K562 (cell line): ENCODE measurements around the gene EEF1A2. TPM values are rescaled to one million over a fixed set of nuclear protein-coding genes. Genes with fewer than 3 reads are reported as not detected.

Source experiments
- FUS ChIP-seq: fragments of 200-400 bp; formaldehyde crosslinking; optimal IDR thresholded peaks from 2 replicates; pipeline ENCODE3; 2017; ENCODE audit warnings: low read depth, low read length
- MAZ ChIP-seq, 2 experiments: fragments of 450-650 bp in 1 of 2; sonication (generic) in 1 of 2; formaldehyde crosslinking; IDR thresholded peaks in 1 of 2; conservative IDR thresholded peaks in 1 of 2; 2 replicates each; pipeline versions ENCODE4 v1.4.0 to v1.5.0; 2020; ENCODE audit warnings: mild to moderate bottlenecking in 1 of 2, missing genetic modification reagents in 1 of 2
- MED1 ChIP-seq: sonication (generic); formaldehyde crosslinking; IDR thresholded peaks from 2 replicates; pipeline ENCODE4 v1.8.1; 2023; ENCODE audit warnings: missing genetic modification reagents, borderline replicate concordance
- NRF1 ChIP-seq, 2 experiments: fragments of 450-650 bp; IDR thresholded peaks in 1 of 2; conservative IDR thresholded peaks in 1 of 2; 2 replicates each; pipeline ENCODE4 v1.6.1; 2014; ENCODE audit warnings: mild to moderate bottlenecking in 2 of 2
- SIX5 ChIP-seq, 2 experiments: IDR thresholded peaks; 2 replicates each; pipeline ENCODE4 v1.6.1; 2011; ENCODE audit warnings: low read length in 2 of 2, borderline replicate concordance in 1 of 2, low read depth in 1 of 2, mild to moderate bottlenecking in 1 of 2, moderate library complexity in 1 of 2; ENCODE audit not compliant: insufficient read depth in 1 of 2
- SLC30A9 ChIP-seq: fragments of 250-450 bp; sonication (Bioruptor Pico); IDR thresholded peaks from 2 replicates; pipeline ENCODE4 v1.8.0; 2022; ENCODE audit warnings: mild to moderate bottlenecking, moderate library complexity
- SMARCB1 ChIP-seq: IDR thresholded peaks from 2 replicates; pipeline ENCODE4 v1.6.1; 2011; ENCODE audit warnings: improper control_type of control experiment, low read depth; ENCODE audit not compliant: insufficient read length
- SPI1 ChIP-seq: IDR thresholded peaks from 2 replicates; pipeline ENCODE4 v1.6.1; 2011; ENCODE audit warnings: low read depth, low read length, control low read depth, borderline replicate concordance
- ZFP36 ChIP-seq: fragments of 150-350 bp; IDR thresholded peaks from 2 replicates; pipeline ENCODE4 v1.6.1; 2018; ENCODE audit warnings: low read length, low read depth; ENCODE audit not compliant: partially characterized antibody
- ZKSCAN8 ChIP-seq: fragments of 200-800 bp; sonication (Bioruptor generic); IDR thresholded peaks from 2 replicates; pipeline ENCODE4 v1.6.1; 2016; ENCODE audit warnings: missing genetic modification characterization, missing compliant biosample characterization
- ZNF311 ChIP-seq: fragments of 250-450 bp; sonication (Bioruptor Pico); IDR thresholded peaks from 2 replicates; pipeline ENCODE4 v1.4.0; 2020; ENCODE audit warnings: mild to moderate bottlenecking, moderate library complexity
- ZNF354B ChIP-seq: fragments of 250-450 bp; sonication (Bioruptor Pico); IDR thresholded peaks from 2 replicates; pipeline ENCODE4 v1.4.0; 2020
- polyA plus RNA-seq, 8 experiments: library from polyadenylated mRNA; depleted of rRNA in 4 of 8; stranded (reverse) in 5 of 8; unstranded in 3 of 8; fragments of >200 nt; fragmentation: Nextera tagmentation in 2 of 8; fragmentation: Illumina TruSeq in 1 of 8; extraction: Ambion mirVana in 2 of 8; extraction: Trizol in 1 of 8; gene quantifications; 2 replicates each; pipeline versions ENCODE4 v1.2.1 to v1.2.3, GENCODE V29; 2011 to 2014; ENCODE audit warnings: inconsistent platforms in 1 of 8, missing spikeins in 1 of 8
- total RNA-seq, 7 experiments: library from RNA; depleted of rRNA in 6 of 7; stranded (reverse); fragments of >200 nt in 6 of 7; fragmentation: Illumina TruSeq in 2 of 7; extraction: Trizol in 2 of 7; gene quantifications; 2 replicates each; pipeline versions ENCODE4 v1.2.1 to v1.2.3, GENCODE V29; 2011 to 2021; ENCODE audit warnings: low replicate concordance in 1 of 7
- TF ChIP-seq, protein P1 (sequence below), 2 experiments: fragments of 450-650 bp; conservative IDR thresholded peaks; 2 replicates each; pipeline ENCODE4 v1.6.1; 2017; ENCODE audit warnings: mild to moderate bottlenecking in 2 of 2, moderate library complexity in 2 of 2
- TF ChIP-seq, protein P2 (sequence below), 2 experiments: fragments of 450-650 bp in 1 of 2; sonication (generic) in 1 of 2; formaldehyde crosslinking in 1 of 2; IDR thresholded peaks in 1 of 2; conservative IDR thresholded peaks in 1 of 2; 2 replicates each; pipeline versions ENCODE4 v1.6.1 to v1.8.1; 2016 to 2023; ENCODE audit warnings: mild to moderate bottlenecking in 2 of 2, moderate library complexity in 2 of 2, inconsistent platforms in 1 of 2, missing genetic modification reagents in 1 of 2
- TF ChIP-seq, protein P3 (sequence below): sonication (generic); formaldehyde crosslinking; IDR thresholded peaks from 2 replicates; pipeline ENCODE4 v1.8.1; 2022; ENCODE audit warnings: missing genetic modification reagents
- TF ChIP-seq, protein P4 (sequence below): sonication (generic); formaldehyde crosslinking; IDR thresholded peaks from 2 replicates; pipeline ENCODE4 v1.9.0; 2022; ENCODE audit warnings: mild to moderate bottlenecking, missing genetic modification reagents
- TF ChIP-seq, protein P5 (sequence below), 2 experiments: IDR thresholded peaks; 2 replicates each; pipeline ENCODE4 v1.6.1; 2012; ENCODE audit warnings: improper control_type of control experiment in 2 of 2, low read depth in 2 of 2, low read length in 2 of 2, borderline replicate concordance in 1 of 2

Gene EEF1A2
- total and polyA plus RNA-seq, 9 of the 15 experiments (the other 6 are each of a cell fraction or from before 2014, with no cell fraction given) = 0.04 to 29.6 (median 11.5) TPM

DNA sequence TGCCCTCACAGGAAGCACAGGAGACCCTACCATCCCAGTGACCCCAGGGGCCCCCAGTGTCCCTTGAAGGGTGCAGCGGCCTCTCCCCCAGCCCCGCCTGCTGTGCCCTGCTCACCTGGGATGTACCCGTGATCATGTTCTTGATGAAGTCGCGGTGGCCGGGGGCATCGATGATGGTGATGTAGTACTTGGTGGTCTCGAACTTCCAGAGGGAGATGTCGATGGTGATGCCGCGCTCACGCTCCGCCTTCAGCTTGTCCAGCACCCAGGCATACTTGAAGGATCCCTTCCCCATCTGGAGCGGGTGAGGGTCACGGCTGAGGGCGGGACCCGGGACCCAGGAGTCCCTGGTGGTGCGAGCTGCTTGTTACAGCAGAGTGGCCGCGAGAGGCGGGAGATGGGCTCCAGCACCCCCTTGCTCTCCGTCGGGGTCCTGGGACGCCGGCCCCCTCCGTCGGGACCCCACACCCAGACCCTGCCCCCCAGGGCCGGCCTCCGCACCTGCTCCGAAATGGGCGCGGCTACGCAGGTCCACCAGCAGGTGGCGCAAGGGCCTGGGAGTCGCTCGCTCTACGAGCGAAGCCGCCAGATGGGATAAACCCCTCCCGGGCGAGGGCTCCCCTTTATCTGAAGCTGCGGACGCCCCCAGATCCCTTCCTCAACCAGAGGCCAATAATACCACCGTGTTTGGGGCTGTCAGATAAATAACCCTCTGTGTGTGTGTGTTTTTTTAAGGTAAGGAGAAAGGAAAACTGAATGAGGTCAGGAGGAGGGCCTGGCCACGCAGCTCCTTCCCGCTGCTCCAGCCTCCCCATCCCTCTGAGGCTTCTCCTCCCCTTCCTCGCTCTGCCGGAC is 2.9 kb downstream of the EEF1A2 start (continued):
- no peak for TF ChIP-seq ZKSCAN8 (CRISPR knock-in tag)
- TF ChIP-seq, protein P1, sequence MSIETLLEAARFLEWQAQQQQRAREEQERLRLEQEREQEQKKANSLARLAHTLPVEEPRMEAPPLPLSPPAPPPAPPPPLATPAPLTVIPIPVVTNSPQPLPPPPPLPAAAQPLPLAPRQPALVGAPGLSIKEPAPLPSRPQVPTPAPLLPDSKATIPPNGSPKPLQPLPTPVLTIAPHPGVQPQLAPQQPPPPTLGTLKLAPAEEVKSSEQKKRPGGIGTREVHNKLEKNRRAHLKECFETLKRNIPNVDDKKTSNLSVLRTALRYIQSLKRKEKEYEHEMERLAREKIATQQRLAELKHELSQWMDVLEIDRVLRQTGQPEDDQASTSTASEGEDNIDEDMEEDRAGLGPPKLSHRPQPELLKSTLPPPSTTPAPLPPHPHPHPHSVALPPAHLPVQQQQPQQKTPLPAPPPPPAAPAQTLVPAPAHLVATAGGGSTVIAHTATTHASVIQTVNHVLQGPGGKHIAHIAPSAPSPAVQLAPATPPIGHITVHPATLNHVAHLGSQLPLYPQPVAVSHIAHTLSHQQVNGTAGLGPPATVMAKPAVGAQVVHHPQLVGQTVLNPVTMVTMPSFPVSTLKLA (conservative IDR thresholded peaks at IDR 0.05) = 0 out of 4 replicates have a peak, but pooled peaks of 1 of the 2 experiments have one; percentile 18
- TF ChIP-seq, protein P2, sequence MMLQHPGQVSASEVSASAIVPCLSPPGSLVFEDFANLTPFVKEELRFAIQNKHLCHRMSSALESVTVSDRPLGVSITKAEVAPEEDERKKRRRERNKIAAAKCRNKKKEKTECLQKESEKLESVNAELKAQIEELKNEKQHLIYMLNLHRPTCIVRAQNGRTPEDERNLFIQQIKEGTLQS (IDR thresholded peaks at IDR 0.05) = no peak
- TF ChIP-seq, protein P2 (CRISPR knock-in tag; conservative IDR thresholded peaks at IDR 0.05) = no peak
- no peak for TF ChIP-seq SIX5 (IDR thresholded peaks at IDR 0.05; ENCODE audit: borderline replicate concordance in 1 of 2, insufficient read depth in 1 of 2, low read depth in 1 of 2, low read length in 2 of 2)
- TF ChIP-seq NRF1 (conservative IDR thresholded peaks at IDR 0.05 in 1 of 2, IDR thresholded peaks at IDR 0.05 in 1 of 2) = no peak; a peak in 1 of 4 replicates
- no peak for TF ChIP-seq ZNF354B (CRISPR knock-in tag)
- TF ChIP-seq, protein P3, sequence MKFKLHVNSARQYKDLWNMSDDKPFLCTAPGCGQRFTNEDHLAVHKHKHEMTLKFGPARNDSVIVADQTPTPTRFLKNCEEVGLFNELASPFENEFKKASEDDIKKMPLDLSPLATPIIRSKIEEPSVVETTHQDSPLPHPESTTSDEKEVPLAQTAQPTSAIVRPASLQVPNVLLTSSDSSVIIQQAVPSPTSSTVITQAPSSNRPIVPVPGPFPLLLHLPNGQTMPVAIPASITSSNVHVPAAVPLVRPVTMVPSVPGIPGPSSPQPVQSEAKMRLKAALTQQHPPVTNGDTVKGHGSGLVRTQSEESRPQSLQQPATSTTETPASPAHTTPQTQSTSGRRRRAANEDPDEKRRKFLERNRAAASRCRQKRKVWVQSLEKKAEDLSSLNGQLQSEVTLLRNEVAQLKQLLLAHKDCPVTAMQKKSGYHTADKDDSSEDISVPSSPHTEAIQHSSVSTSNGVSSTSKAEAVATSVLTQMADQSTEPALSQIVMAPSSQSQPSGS (CRISPR knock-in tag) = no peak
- TF ChIP-seq ZNF311 (CRISPR knock-in tag) = no peak
- TF ChIP-seq, protein P4, sequence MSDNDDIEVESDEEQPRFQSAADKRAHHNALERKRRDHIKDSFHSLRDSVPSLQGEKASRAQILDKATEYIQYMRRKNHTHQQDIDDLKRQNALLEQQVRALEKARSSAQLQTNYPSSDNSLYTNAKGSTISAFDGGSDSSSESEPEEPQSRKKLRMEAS (CRISPR knock-in tag) = peak; percentile 60; the same call in 1 of the 2 replicates
- TF ChIP-seq MED1 = peak; percentile 57; the same call in 1 of the 2 replicates
- TF ChIP-seq, protein P5, sequence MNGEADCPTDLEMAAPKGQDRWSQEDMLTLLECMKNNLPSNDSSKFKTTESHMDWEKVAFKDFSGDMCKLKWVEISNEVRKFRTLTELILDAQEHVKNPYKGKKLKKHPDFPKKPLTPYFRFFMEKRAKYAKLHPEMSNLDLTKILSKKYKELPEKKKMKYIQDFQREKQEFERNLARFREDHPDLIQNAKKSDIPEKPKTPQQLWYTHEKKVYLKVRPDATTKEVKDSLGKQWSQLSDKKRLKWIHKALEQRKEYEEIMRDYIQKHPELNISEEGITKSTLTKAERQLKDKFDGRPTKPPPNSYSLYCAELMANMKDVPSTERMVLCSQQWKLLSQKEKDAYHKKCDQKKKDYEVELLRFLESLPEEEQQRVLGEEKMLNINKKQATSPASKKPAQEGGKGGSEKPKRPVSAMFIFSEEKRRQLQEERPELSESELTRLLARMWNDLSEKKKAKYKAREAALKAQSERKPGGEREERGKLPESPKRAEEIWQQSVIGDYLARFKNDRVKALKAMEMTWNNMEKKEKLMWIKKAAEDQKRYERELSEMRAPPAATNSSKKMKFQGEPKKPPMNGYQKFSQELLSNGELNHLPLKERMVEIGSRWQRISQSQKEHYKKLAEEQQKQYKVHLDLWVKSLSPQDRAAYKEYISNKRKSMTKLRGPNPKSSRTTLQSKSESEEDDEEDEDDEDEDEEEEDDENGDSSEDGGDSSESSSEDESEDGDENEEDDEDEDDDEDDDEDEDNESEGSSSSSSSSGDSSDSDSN (IDR thresholded peaks at IDR 0.05; ENCODE audit: borderline replicate concordance in 1 of 2, low read depth in 2 of 2, low read length in 2 of 2) = no peak
- no peak for TF ChIP-seq SMARCB1
- TF ChIP-seq MAZ (CRISPR knock-in tag; conservative IDR thresholded peaks at IDR 0.05 in 1 of 2, IDR thresholded peaks at IDR 0.05 in 1 of 2) = peak; percentile 33 to 84; a peak in 3 of 4 replicates
- TF ChIP-seq ZFP36 = no peak
- no peak for TF ChIP-seq SPI1
- TF ChIP-seq FUS = no peak
- no peak for TF ChIP-seq SLC30A9 (CRISPR knock-in tag)
